Endometrium (tissue), 2 donors: ENCODE data around the gene AKAP9.
A peak's percentile ranks its signal among the peaks of the same experiment; 100 is the strongest.
"Not testable (repeated sequence)": the region's sequence is repeated elsewhere in the genome, so short reads cannot be mapped to it uniquely, and the experiment has no call there.

Source experiments
- FAIRE-seq: peaks from 2 replicates; lab custom pipeline; 2012; peaks lifted over from hg19 to GRCh38; lab: Jason Lieb, UNC
- donor health status: control.
- donor health status: control.

AKAP9 gene

GRCh38 chr7:91946549-91946948 lies 5.9 kb downstream of the AKAP9 start:
- no peak for FAIRE-seq

GRCh38 chr7:91947948-91948347 lies 7.3 kb downstream of the AKAP9 start:
- no peak for FAIRE-seq

GRCh38 chr7:91949221-91950009 lies 8.8 kb downstream of the AKAP9 start:
- no peak for FAIRE-seq

GRCh38 chr7:91953618-91954017 lies 13.0 kb downstream of the AKAP9 start:
- FAIRE-seq, result no peak

- FAIRE-seq, result not testable (repeated sequence)
Measured at GRCh38 chr7:91956464-91956863, 15.8 kb downstream of the AKAP9 start.

GRCh38 chr7:91957232-91957631 lies 16.6 kb downstream of the AKAP9 start:
- no peak for FAIRE-seq

GRCh38 chr7:91957823-91958222 lies 17.2 kb downstream of the AKAP9 start:
- FAIRE-seq, result no peak

- no peak for FAIRE-seq
Measured at GRCh38 chr7:91959023-91959422, 18.4 kb downstream of the AKAP9 start.

GRCh38 chr7:91961816-91962215 lies 21.2 kb downstream of the AKAP9 start:
- FAIRE-seq, result no peak

GRCh38 chr7:91962419-91962818 lies 21.8 kb downstream of the AKAP9 start:
- FAIRE-seq, result no peak

GRCh38 chr7:91967513-91967912 lies 26.9 kb downstream of the AKAP9 start:
- FAIRE-seq, result not testable (repeated sequence)

- FAIRE-seq, result no peak
Measured at GRCh38 chr7:91973639-91974038, 33.0 kb downstream of the AKAP9 start.

GRCh38 chr7:91974066-91974465 lies 33.4 kb downstream of the AKAP9 start:
- FAIRE-seq, result no peak

- FAIRE-seq, result peak; percentile 80
Measured at GRCh38 chr7:91976743-91977142, 36.1 kb downstream of the AKAP9 start.

- FAIRE-seq, result no peak
Measured at GRCh38 chr7:91979590-91979989, 38.9 kb downstream of the AKAP9 start.

- FAIRE-seq, result not testable (repeated sequence)
Measured at GRCh38 chr7:91982352-91982751, 41.7 kb downstream of the AKAP9 start.

- no peak for FAIRE-seq
Measured at GRCh38 chr7:91988213-91988612, 47.6 kb downstream of the AKAP9 start.

- no peak for FAIRE-seq
Measured at GRCh38 chr7:91993976-91994375, 53.3 kb downstream of the AKAP9 start.

- FAIRE-seq, result no peak
Measured at GRCh38 chr7:91995391-91996105, 54.9 kb downstream of the AKAP9 start.

- no peak for FAIRE-seq
Measured at GRCh38 chr7:91999631-92000565, 59.2 kb downstream of the AKAP9 start.

GRCh38 chr7:92002720-92003119 lies 62.1 kb downstream of the AKAP9 start:
- no peak for FAIRE-seq

- no peak for FAIRE-seq
Measured at GRCh38 chr7:92006046-92006445, 65.4 kb downstream of the AKAP9 start.
